Thymus (tissue), 11 donors: ENCODE results near the gene GCLM. TPM values are rescaled to one million over a fixed set of nuclear protein-coding genes. Genes with fewer than 3 reads are reported as not detected.

ENCODE experiments used
- DNase-seq, 9 donors: peaks; one replicate each; pipeline ENCODE4 v3.0.0-alpha.2; 2013; ENCODE audit warnings: low spot score in 9 of 9, low read depth in 6 of 9, missing footprints in 1 of 9
- H3K27ac ChIP-seq, 2 donors: one replicate each; pipeline ENCODE4 v1.5.1; 2013; ENCODE audit warnings: control low read depth in 1 of 2, low read depth in 1 of 2, low read length in 1 of 2, mild to moderate bottlenecking in 1 of 2, moderate library complexity in 1 of 2
- H3K27me3 ChIP-seq, 2 donors: one replicate each; pipeline ENCODE4 v1.5.1; 2013; ENCODE audit warnings: low read length in 1 of 2; ENCODE audit not compliant: control insufficient read depth in 2 of 2, insufficient read depth in 1 of 2
- H3K36me3 ChIP-seq, 2 donors: one replicate each; pipeline ENCODE4 v1.5.1; 2013; ENCODE audit warnings: low read length in 1 of 2, mild to moderate bottlenecking in 1 of 2, moderate library complexity in 1 of 2; ENCODE audit not compliant: control insufficient read depth in 2 of 2, insufficient read depth in 2 of 2
- H3K4me1 ChIP-seq, 2 donors: one replicate each; pipeline ENCODE4 v1.5.1; 2013; ENCODE audit warnings: low read length in 2 of 2; ENCODE audit not compliant: control insufficient read depth in 2 of 2, insufficient read depth in 2 of 2
- H3K4me3 ChIP-seq, 2 donors: one replicate each; pipeline ENCODE4 v1.5.1; 2013; ENCODE audit warnings: low read length in 2 of 2, control low read depth in 1 of 2, mild to moderate bottlenecking in 1 of 2
- H3K9me3 ChIP-seq, 2 donors: one replicate each; pipeline ENCODE4 v1.5.1; 2013; ENCODE audit warnings: low read length in 1 of 2, mild to moderate bottlenecking in 1 of 2; ENCODE audit not compliant: control insufficient read depth in 2 of 2, insufficient read depth in 1 of 2
- WGBS: extraction: QIAGEN DNeasy Blood & Tissue Kit; methylation state at CpG from one replicate; pipeline ENCODE4 v1.1.7; 2013; 5-methylcytosine and 5-hydroxymethylcytosine counted together
- polyA plus RNA-seq: library from polyadenylated mRNA; stranded (reverse); fragments of 200-250 nt; gene quantifications from one replicate; pipeline ENCODE4 v1.2.3, GENCODE V29; 2013
- total RNA-seq: library from RNA; stranded (reverse); fragments of 120-200 nt; gene quantifications from one replicate; pipeline ENCODE4 v1.2.4, GENCODE V29; 2013
- donor health status: healthy.

GCLM gene
- total and polyA plus RNA-seq, 2 donors, result 3.9 to 8.2 TPM

GRCh38 chr1:93837961-93838360 lies 71.3 kb downstream of the GCLM start:
- H3K36me3 ChIP-seq, result no peaks in the 10 kb centered on the region
- no peak overlapping the region for H3K27ac ChIP-seq
- no peak for DNase-seq
- H3K9me3 ChIP-seq, result peaks cover 0 to 4% of the 10 kb centered on the region in 2 donors
- 98% methylated on average over 3 of the region's 3 CpGs for WGBS
- no peaks in the 10 kb centered on the region for H3K27me3 ChIP-seq
- no peaks in the 10 kb centered on the region for H3K4me1 ChIP-seq
- no peak overlapping the region for H3K4me3 ChIP-seq

Other genes starting within 250 kb of the GCLM start
- 7.9 TPM for gene BCAR3, start 227.6 kb downstream of the GCLM start, total RNA-seq
- 10.5 TPM for gene BCAR3, start 227.6 kb downstream of the GCLM start, polyA plus RNA-seq
- gene DNTTIP2, start 30.2 kb downstream of the GCLM start, total RNA-seq, result 52.5 TPM
- 80.6 TPM for gene DNTTIP2, start 30.2 kb downstream of the GCLM start, polyA plus RNA-seq
- 0.24 TPM for gene ABCA4, start 211.7 kb upstream of the GCLM start, total RNA-seq
- gene ABCA4, start 211.7 kb upstream of the GCLM start, polyA plus RNA-seq, result 2.0 TPM